Testis (tissue), 3 donors: ENCODE data around the gene CHRNA9. TPM values are rescaled to one million over a fixed set of nuclear protein-coding genes. Genes with fewer than 3 reads are reported as not detected.
"Not testable (repeated sequence)": the region's sequence is repeated elsewhere in the genome, so short reads cannot be mapped to it uniquely, and the experiment has no call there.

ENCODE experiments used
- DNase-seq: peaks from one replicate; pipeline ENCODE4 v3.0.0-alpha.2; 2019
- H3K27ac ChIP-seq, 2 donors: fragments of 200-600 bp; sonication (generic); one replicate each; pipeline ENCODE4 v1.5.1; 2019
- H3K27me3 ChIP-seq: fragments of 200-600 bp; sonication (generic); one replicate; pipeline ENCODE4 v1.5.1; 2019
- H3K36me3 ChIP-seq: fragments of 200-600 bp; sonication (generic); one replicate; pipeline ENCODE4 v1.5.1; 2017; ENCODE audit warnings: low read depth; ENCODE audit errors: missing control alignments
- H3K4me1 ChIP-seq: fragments of 200-600 bp; sonication (generic); one replicate; pipeline ENCODE4 v1.5.1; 2019
- H3K4me3 ChIP-seq, 2 donors: fragments of 200-600 bp; sonication (generic); one replicate each; pipeline ENCODE4 v1.5.1; 2017 to 2019
- H3K9me3 ChIP-seq: fragments of 200-600 bp; sonication (generic); one replicate; pipeline ENCODE4 v1.5.1; 2017
- POLR2A ChIP-seq: fragments of 450-650 bp; IDR thresholded peaks from one replicate; pipeline ENCODE4 v1.6.1; 2017; ENCODE audit warnings: antibody characterized with exemption, mild to moderate bottlenecking, moderate library complexity
- WGBS, 2 donors: methylation state at CpG; one replicate each; pipeline ENCODE4 v1.1.5; 2018; 5-methylcytosine and 5-hydroxymethylcytosine counted together
- intact Hi-C: fragments of 100-400 bp; cut with DNase I; formaldehyde crosslinking; loops from one replicate; pipeline ENCODE4 v1.15.1; 2023; ENCODE audit warnings: low total_unique reads
- polyA plus RNA-seq: library from polyadenylated mRNA; stranded (reverse); fragments of 350-450 nt; fragmentation: Illumina TruSeq; extraction: RNeasy Lipid Tissue Mini Kit (QIAGEN cat#74804); gene quantifications from one replicate; pipeline ENCODE4 v1.2.3, GENCODE V29; 2014; ENCODE audit warnings: low read depth, low replicate concordance; ENCODE audit not compliant: insufficient read depth
- total RNA-seq, 2 donors: library from RNA; depleted of rRNA; stranded (reverse); fragments of >200 nt; gene quantifications; one replicate each; pipeline ENCODE4 v1.2.3, GENCODE V29; 2016
- TF ChIP-seq, protein P1 (sequence below), 3 experiments: fragments of 450-650 bp in 2 of 3; fragments of 200-600 bp in 1 of 3; sonication (generic) in 1 of 3; IDR thresholded peaks; one replicate each; pipeline ENCODE4 v1.5.1; 2016 to 2019; ENCODE audit warnings: antibody characterized with exemption in 3 of 3, mild to moderate bottlenecking in 2 of 3, moderate library complexity in 1 of 3

Gene CHRNA9
- total and polyA plus RNA-seq, 3 donors from 2014 or later = 0.13 to 0.50 (median 0.16) TPM

- Histone ChIP-seq H3K4me3 (no peak overlapping the region), H3K27me3 (no peaks in the 10 kb centered on the region), H3K9me3 (no peaks in the 10 kb centered on the region), H3K27ac (no peak overlapping the region), H3K4me1 (no peaks in the 10 kb centered on the region), H3K36me3 (no peaks in the 10 kb centered on the region)
- intact Hi-C loops = no loop called here
- TF ChIP-seq, protein P1, sequence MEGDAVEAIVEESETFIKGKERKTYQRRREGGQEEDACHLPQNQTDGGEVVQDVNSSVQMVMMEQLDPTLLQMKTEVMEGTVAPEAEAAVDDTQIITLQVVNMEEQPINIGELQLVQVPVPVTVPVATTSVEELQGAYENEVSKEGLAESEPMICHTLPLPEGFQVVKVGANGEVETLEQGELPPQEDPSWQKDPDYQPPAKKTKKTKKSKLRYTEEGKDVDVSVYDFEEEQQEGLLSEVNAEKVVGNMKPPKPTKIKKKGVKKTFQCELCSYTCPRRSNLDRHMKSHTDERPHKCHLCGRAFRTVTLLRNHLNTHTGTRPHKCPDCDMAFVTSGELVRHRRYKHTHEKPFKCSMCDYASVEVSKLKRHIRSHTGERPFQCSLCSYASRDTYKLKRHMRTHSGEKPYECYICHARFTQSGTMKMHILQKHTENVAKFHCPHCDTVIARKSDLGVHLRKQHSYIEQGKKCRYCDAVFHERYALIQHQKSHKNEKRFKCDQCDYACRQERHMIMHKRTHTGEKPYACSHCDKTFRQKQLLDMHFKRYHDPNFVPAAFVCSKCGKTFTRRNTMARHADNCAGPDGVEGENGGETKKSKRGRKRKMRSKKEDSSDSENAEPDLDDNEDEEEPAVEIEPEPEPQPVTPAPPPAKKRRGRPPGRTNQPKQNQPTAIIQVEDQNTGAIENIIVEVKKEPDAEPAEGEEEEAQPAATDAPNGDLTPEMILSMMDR (IDR thresholded peaks at IDR 0.05) = no peak
- TF ChIP-seq POLR2A = no peak
- 60 to 63% methylated on average over 6 of the region's 6 CpGs for WGBS, 2 donors
- DNase-seq = no peak
Measured at GRCh38 chr4:40388239-40388638, 53.1 kb downstream of the CHRNA9 start.

DNA sequence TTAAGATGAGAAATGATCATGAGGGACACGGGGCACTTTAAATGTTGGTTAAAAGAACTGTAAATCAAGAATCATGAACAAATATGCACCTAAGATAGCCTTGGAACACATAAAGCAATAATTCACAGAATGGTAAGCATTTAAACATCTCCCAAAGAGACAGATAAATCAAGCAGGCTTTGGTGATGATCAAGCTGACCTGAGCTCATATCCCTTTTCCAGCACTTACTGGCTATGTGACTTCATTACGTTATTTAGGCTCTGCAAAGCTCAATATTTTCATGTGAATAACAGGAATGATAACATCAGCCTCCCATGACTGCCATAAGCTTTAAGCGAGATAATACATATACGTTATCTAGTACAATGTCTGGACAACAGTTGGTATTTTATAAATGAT, 54.9 kb downstream of the CHRNA9 start:
- H3K4me3 ChIP-seq = no peak overlapping the region
- H3K9me3 ChIP-seq = no peaks in the 10 kb centered on the region
- no peaks in the 10 kb centered on the region for H3K4me1 ChIP-seq
- DNase-seq = no peak
- H3K27me3 ChIP-seq = no peaks in the 10 kb centered on the region
- H3K36me3 ChIP-seq = no peaks in the 10 kb centered on the region
- 85 to 92% methylated on average over 4 of the region's 4 CpGs for WGBS, 2 donors
- intact Hi-C loops = no loop called here
- TF ChIP-seq, protein P1 (IDR thresholded peaks at IDR 0.05) = no peak
- TF ChIP-seq POLR2A = no peak
- H3K27ac ChIP-seq = no peak overlapping the region

GRCh38 chr4:40392241-40392640, 57.1 kb downstream of the CHRNA9 start:
- 91 to 94% methylated on average over 9 of the region's 9 CpGs for WGBS, 2 donors

DNA sequence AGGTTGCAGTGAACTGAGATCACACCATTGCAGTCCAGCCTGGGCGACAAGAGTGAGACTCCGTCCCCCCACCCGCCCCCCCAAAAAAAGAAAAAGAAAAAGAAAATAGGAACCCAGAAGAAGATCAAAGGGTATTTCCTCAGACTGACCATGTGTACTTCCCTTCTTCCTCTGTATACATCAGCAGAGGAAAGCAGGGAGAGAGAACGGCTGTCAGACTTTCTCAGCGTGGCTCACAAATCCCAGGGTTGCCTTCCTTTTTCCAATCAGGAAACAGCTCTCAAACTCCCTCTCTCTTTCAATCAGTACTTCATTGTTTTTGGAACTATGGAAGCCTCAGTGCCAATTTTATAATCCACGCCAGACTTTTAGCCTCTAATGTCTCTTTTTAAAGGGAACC, 59.1 kb downstream of the CHRNA9 start:
- H3K27ac ChIP-seq = no peak overlapping the region
- H3K4me1 ChIP-seq = no peaks in the 10 kb centered on the region
- no peaks in the 10 kb centered on the region for H3K36me3 ChIP-seq
- intact Hi-C loops = no loop called here
- H3K9me3 ChIP-seq = no peaks in the 10 kb centered on the region
- DNase-seq = no peak
- no peak for TF ChIP-seq POLR2A
- TF ChIP-seq, protein P1 (IDR thresholded peaks at IDR 0.05) = no peak
- WGBS, 2 donors = 68 to 71% methylated on average over 6 of the region's 6 CpGs
- H3K4me3 ChIP-seq = no peak overlapping the region
- no peaks in the 10 kb centered on the region for H3K27me3 ChIP-seq

More at GRCh38 chr4:40392241-40392640, 57.1 kb downstream of the CHRNA9 start:
- H3K36me3 ChIP-seq, DNase-seq, H3K4me3 ChIP-seq, H3K27ac ChIP-seq, H3K27me3 ChIP-seq, intact Hi-C loops, H3K9me3 ChIP-seq, H3K4me1 ChIP-seq: not testable (repeated sequence)

- no peak for DNase-seq
- Histone ChIP-seq H3K4me1 (no peaks in the 10 kb centered on the region), H3K36me3 (no peaks in the 10 kb centered on the region), H3K4me3 (no peak overlapping the region), H3K27ac (no peak overlapping the region), H3K27me3 (no peaks in the 10 kb centered on the region), H3K9me3 (no peaks in the 10 kb centered on the region)
- intact Hi-C loops = no loop called here
- WGBS, 2 donors = 46 to 56% methylated on average over 4 of the region's 4 CpGs
- no peak for TF ChIP-seq POLR2A
- TF ChIP-seq, protein P1 (IDR thresholded peaks at IDR 0.05) = no peak
Measured at GRCh38 chr4:40395166-40395900, 60.2 kb downstream of the CHRNA9 start.
